A172 (cell line): Measurements from ENCODE around the gene ZNF556. TPM values are rescaled to one million over a fixed set of nuclear protein-coding genes. Genes with fewer than 3 reads are reported as not detected.

Experiments
- DNase-seq: peaks from one replicate; pipeline ENCODE4 v3.0.0-alpha.2; 2015; ENCODE audit warnings: low spot score
- total RNA-seq: library from RNA; depleted of rRNA; stranded (reverse); fragments of >200 nt; shearing (Covaris generic); gene quantifications from 2 replicates; pipeline ENCODE4 v1.2.3, GENCODE V29; 2014; rRNA removed

The ZNF556 gene
- total RNA-seq, 1 experiment from 2014 or later: not detected

- no peak for DNase-seq
Observed at GRCh38 chr19:2905918-2906519, 38.9 kb downstream of the ZNF556 start.

- DNase-seq: no peak
Observed at GRCh38 chr19:2906631-2907195, 39.6 kb downstream of the ZNF556 start.

- no peak for DNase-seq
Observed at GRCh38 chr19:2912306-2912705, 45.2 kb downstream of the ZNF556 start.

- DNase-seq: no peak
Observed at GRCh38 chr19:2917275-2918184, 50.4 kb downstream of the ZNF556 start.

- no peak for DNase-seq
Observed at GRCh38 chr19:2922987-2923386, 55.9 kb downstream of the ZNF556 start.

GRCh38 chr19:2923510-2923909, 56.4 kb downstream of the ZNF556 start:
- peak; percentile 35 for DNase-seq

- no peak for DNase-seq
Observed at GRCh38 chr19:2926341-2927031, 59.4 kb downstream of the ZNF556 start.

- no peak for DNase-seq
Observed at GRCh38 chr19:2927032-2927430, 59.9 kb downstream of the ZNF556 start.

Other genes starting within 250 kb of the ZNF556 start
- gene GNG7, start 164.6 kb upstream of the ZNF556 start, total RNA-seq: 0.38 and 1.1 TPM in 2 replicates
- gene DIRAS1, start 146.0 kb upstream of the ZNF556 start, total RNA-seq: 14.9 and 18.3 TPM in 2 replicates
- gene SLC39A3, start 127.3 kb upstream of the ZNF556 start, total RNA-seq: 91.0 and 100 TPM in 2 replicates
- 112 and 114 TPM in 2 replicates for gene SGTA, start 84.1 kb upstream of the ZNF556 start, total RNA-seq
- 390 and 397 TPM in 2 replicates for gene THOP1, start 81.8 kb upstream of the ZNF556 start, total RNA-seq
- gene ZNF554, start 47.5 kb upstream of the ZNF556 start, total RNA-seq: 4.6 and 4.8 TPM in 2 replicates
- gene ZNF555, start 25.9 kb upstream of the ZNF556 start, total RNA-seq: 8.2 and 8.4 TPM in 2 replicates
- gene ZNF57, start 33.6 kb downstream of the ZNF556 start, total RNA-seq: 7.2 and 9.2 TPM in 2 replicates
- 6.5 and 9.0 TPM in 2 replicates for gene ZNF77, start 77.6 kb downstream of the ZNF556 start, total RNA-seq
- 4.8 and 6.3 TPM in 2 replicates for gene TLE6, start 110.2 kb downstream of the ZNF556 start, total RNA-seq
- 2.3 and 2.4 TPM in 2 replicates for gene TLE2, start 161.9 kb downstream of the ZNF556 start, total RNA-seq
- gene TLE5, start 195.2 kb downstream of the ZNF556 start, total RNA-seq: 521 and 529 TPM in 2 replicates
- gene GNA11, start 227.0 kb downstream of the ZNF556 start, total RNA-seq: 97.7 and 98.4 TPM in 2 replicates